ENCODE data around the gene SH3RF3.

DNA sequence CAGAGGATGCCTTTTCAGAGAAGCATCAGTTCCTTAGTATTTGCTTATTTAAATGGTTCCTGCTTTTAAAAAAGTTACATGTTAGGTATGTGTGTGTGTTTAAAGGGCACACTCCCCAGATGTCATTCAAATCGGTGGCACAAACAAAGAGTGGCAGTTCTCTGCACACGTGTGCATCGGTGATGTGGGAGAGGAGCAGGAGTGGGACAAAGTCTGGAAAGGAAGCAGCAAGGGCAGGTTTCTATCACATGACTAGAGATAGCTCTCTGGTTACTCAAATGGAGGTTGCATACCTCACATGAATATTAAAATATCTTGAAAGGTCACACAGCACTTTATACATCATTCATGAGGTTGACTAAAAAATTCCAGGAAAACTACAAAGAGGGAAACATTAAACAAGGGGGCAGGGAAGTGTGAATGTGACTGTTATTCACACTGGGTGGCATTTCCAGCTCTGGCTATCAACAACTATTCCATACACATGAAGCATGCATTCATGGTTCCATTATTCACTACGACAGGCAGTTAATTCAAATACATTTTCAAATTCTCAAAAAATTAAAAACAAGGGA, 420.1 kb downstream of the SH3RF3 start:
- TF ChIP-seq, protein P1, sequence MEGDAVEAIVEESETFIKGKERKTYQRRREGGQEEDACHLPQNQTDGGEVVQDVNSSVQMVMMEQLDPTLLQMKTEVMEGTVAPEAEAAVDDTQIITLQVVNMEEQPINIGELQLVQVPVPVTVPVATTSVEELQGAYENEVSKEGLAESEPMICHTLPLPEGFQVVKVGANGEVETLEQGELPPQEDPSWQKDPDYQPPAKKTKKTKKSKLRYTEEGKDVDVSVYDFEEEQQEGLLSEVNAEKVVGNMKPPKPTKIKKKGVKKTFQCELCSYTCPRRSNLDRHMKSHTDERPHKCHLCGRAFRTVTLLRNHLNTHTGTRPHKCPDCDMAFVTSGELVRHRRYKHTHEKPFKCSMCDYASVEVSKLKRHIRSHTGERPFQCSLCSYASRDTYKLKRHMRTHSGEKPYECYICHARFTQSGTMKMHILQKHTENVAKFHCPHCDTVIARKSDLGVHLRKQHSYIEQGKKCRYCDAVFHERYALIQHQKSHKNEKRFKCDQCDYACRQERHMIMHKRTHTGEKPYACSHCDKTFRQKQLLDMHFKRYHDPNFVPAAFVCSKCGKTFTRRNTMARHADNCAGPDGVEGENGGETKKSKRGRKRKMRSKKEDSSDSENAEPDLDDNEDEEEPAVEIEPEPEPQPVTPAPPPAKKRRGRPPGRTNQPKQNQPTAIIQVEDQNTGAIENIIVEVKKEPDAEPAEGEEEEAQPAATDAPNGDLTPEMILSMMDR (IDR thresholded peaks at IDR 0.05; ENCODE audit: insufficient read depth, low read depth, low read length): no peak
- no peak for TF ChIP-seq EZH2 (IDR thresholded peaks at IDR 0.05; ENCODE audit: insufficient read depth, low read length)
